GM12865 (cell line): ENCODE measurements around the gene LVRN.
"Not testable (repeated sequence)": the region's sequence is repeated elsewhere in the genome, so short reads cannot be mapped to it uniquely, and the experiment has no call there.

Source experiments
- DNase-seq: peaks from one replicate; pipeline ENCODE4 v3.0.0; 2010; ENCODE audit warnings: low read depth
- H3K4me3 ChIP-seq: 2 replicates; pipeline ENCODE4 v1.5.1; 2011; ENCODE audit warnings: mild to moderate bottlenecking, low read depth, low read length, control low read depth
- TF ChIP-seq, protein P1 (sequence below): IDR thresholded peaks from 2 replicates; pipeline ENCODE4 v1.5.1; 2011; ENCODE audit warnings: low read length, control low read depth, low read depth, inconsistent platforms; ENCODE audit not compliant: insufficient read depth; ENCODE audit errors: missing control alignments

The LVRN gene, protein sequence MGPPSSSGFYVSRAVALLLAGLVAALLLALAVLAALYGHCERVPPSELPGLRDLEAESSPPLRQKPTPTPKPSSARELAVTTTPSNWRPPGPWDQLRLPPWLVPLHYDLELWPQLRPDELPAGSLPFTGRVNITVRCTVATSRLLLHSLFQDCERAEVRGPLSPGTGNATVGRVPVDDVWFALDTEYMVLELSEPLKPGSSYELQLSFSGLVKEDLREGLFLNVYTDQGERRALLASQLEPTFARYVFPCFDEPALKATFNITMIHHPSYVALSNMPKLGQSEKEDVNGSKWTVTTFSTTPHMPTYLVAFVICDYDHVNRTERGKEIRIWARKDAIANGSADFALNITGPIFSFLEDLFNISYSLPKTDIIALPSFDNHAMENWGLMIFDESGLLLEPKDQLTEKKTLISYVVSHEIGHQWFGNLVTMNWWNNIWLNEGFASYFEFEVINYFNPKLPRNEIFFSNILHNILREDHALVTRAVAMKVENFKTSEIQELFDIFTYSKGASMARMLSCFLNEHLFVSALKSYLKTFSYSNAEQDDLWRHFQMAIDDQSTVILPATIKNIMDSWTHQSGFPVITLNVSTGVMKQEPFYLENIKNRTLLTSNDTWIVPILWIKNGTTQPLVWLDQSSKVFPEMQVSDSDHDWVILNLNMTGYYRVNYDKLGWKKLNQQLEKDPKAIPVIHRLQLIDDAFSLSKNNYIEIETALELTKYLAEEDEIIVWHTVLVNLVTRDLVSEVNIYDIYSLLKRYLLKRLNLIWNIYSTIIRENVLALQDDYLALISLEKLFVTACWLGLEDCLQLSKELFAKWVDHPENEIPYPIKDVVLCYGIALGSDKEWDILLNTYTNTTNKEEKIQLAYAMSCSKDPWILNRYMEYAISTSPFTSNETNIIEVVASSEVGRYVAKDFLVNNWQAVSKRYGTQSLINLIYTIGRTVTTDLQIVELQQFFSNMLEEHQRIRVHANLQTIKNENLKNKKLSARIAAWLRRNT

DNA sequence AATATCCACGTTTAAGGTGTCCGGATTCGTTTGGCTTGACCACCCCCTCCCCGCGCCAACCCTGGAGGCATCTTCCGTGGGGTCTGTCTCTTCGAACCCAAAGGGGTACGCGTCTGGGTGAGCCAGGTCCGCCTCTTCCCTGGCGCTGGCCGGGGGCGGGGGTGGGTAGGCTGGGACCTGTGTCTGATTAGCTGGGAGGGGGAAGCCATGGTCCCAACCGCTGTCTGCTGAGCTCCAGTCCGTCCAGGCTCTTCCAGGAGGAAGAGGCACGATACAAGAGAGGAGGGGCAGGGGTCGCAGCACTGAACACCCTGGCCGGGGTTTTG is at the start of gene LVRN:
TSS of gene LVRN (plus strand) at position 237 of the 326 bp plus-strand sequence. CDS start 143 bp downstream, outside the sequence.
- DNase-seq: no peak
- TF ChIP-seq, protein P1, sequence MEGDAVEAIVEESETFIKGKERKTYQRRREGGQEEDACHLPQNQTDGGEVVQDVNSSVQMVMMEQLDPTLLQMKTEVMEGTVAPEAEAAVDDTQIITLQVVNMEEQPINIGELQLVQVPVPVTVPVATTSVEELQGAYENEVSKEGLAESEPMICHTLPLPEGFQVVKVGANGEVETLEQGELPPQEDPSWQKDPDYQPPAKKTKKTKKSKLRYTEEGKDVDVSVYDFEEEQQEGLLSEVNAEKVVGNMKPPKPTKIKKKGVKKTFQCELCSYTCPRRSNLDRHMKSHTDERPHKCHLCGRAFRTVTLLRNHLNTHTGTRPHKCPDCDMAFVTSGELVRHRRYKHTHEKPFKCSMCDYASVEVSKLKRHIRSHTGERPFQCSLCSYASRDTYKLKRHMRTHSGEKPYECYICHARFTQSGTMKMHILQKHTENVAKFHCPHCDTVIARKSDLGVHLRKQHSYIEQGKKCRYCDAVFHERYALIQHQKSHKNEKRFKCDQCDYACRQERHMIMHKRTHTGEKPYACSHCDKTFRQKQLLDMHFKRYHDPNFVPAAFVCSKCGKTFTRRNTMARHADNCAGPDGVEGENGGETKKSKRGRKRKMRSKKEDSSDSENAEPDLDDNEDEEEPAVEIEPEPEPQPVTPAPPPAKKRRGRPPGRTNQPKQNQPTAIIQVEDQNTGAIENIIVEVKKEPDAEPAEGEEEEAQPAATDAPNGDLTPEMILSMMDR: no peak
- peak within 1 kb of the TSS; percentile 21; the same call in 1 of the 2 replicates for H3K4me3 ChIP-seq

DNA sequence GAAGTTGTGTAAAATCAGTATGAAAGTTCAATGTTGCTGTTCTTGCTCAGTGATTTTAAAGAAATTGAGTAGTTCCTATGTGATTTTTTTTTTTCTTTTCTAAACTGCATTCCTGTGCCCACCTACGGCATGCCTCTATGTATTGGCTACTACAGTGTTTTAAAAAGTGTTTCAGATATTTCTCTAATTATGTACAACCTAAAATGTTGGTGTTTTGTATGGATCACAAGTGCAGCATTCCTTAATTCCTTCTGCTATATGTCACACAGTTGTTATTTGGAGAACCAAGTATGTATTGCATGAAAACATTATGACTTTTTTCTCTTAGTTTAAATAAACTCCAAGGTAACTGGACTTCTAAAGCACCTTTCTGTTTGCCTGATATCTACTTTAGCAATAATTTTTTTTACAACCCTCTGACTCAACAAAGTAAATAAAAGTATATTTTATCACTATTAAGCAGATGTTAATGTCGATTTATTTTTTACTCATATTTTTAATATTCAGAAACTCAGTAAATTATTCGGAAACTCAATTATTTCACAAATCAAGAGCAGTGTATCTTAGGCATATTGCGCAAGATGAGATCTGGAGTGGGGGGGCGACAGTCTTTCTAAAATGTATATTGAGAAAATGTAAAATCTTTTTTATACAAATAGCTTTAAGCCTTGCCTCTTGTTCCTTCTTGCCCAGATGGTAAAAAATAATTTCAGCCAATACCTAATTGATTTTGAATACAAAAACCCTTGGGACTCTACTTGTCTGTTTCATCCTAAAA is 48.5 kb upstream of the LVRN start:
- not testable (repeated sequence) for H3K4me3 ChIP-seq, DNase-seq

DNA sequence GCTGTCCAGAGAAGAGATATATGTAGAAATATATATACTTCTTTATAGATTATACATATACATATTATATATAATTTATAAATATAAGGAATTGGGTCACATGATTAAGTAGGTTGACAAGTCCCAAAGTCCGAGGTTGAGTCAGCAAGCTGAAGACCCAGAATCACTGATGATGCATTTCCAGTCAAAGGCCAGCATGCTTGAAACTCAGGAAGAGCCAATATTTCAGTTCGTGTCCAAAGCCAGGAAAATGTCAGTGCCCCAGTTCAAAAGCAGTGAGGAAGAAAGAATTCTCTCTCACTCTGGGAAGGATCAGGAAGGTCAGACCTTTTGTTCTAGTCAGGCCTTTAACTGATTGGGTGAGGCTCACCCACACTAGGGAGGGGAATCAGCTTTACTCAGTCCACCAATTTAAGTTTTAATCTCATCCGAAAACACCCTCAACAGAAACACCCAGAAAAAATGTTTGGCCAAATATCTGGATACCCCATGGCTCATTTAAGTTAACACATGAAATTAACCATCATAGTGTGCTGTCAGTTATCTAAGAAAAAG is 42.0 kb upstream of the LVRN start:
- TF ChIP-seq, protein P1: no peak
- DNase-seq: no peak
- no peak overlapping the region for H3K4me3 ChIP-seq

DNA sequence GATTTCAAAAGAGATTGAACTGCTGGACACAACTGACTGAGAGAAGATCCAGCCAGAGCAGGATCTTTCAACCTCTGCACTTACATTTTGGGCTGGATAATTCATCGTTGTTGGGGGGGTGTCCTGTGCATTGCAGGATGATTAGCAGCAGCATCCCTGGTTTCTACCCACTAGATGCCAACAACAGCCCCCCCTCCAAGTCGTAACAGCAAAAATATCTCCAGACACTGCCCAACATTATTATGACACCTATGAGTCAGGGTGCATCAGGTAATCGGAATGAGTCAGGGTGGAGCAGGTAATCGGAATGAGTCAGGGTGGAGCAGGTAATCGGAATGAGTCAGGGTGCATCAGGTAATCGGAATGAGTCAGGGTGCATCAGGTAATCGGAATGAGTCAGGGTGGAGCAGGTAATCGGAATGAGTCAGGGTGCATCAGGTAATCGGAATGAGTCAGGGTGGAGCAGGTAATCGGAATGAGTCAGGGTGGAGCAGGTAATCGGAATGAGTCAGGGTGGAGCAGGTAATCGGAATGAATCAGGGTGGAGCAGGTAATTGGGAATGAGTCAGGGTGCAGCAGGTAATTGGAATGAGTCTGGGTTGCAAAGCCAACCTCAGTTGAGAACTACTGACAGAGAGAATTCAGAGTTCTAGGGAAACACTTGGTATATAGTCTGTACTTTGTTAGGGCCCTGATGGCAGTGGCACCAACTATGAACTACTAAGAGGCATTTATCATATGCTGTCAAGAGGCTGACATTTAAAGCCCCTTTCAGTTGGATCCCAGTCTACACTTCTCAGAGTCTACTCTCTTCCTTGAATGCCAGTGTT is 33.5 kb upstream of the LVRN start:
- not testable (repeated sequence) for DNase-seq, H3K4me3 ChIP-seq

DNA sequence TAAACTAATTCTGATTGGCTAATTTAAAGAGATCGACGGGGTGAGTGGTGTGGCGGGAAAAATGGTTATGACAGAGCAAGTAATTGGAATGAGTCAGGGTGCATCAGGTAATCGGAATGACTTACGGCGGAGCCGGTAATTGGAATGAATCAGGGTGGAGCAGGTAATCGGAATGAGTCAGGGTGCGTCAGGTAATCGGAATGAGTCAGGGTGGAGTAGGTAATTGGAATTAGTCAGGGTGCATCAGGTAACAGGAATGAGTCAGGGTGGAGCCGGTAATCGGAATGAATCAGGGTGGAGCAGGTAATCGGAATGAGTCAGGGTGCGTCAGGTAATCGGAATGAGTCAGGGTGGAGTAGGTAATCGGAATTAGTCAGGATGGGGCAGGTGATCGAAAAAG is 32.1 kb upstream of the LVRN start:
- DNase-seq, H3K4me3 ChIP-seq: not testable (repeated sequence)

DNA sequence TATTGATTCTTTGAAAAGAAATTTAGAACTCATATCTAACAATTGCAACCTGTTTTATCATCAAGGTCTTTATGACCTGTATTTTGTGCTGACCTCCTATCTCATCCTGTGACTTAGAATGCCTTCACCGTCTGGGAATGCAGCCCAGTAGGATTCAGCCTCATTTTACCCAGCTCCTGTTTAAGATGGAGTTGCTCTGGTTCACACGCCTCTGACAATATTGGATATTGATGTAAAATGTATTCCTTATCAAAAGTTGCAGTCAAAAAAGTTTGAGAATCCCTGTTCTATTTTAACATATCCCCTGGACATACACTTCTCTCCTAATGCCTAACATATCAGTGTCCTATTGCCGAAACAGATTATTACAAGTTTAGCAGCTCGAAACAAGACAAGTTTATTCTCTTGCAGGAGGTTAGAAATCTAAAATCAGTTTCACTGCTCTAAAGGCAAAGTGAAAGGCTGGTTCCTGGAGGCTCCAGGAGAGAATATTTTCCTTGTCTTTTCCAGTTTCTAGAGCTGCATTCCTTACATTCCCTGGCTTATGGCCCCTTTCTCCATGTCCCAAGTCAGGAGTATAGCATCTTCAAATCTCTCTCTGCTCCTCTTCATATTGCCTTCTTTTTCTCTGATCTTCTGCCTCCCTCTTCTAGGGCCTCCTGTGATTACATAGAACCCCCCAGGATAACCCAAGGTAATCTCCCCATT is 31.5 kb upstream of the LVRN start:
- no peak overlapping the region for H3K4me3 ChIP-seq
- no peak for DNase-seq
- TF ChIP-seq, protein P1: no peak

DNA sequence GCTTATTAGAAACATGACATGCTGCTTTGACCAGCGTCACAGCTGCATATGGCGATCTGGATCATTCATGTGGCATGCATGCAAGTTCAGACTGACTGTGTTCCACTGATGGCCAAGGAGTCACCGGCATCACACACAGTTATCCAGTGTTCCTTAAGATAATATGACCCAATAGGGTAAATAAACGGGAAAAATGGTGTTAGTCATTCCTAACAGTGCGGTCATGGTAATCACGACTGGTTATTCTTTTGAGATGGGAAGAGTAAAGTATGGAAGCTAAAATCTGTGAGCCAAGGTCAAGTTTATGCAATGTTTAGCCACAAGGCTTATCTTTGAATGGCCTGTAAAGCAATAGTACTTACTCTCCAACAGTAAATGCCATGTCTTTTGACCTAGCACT is 29.3 kb upstream of the LVRN start:
- TF ChIP-seq, protein P1: no peak
- no peak overlapping the region for H3K4me3 ChIP-seq
- no peak for DNase-seq
